ENCODE data around the gene INSC.

DNA sequence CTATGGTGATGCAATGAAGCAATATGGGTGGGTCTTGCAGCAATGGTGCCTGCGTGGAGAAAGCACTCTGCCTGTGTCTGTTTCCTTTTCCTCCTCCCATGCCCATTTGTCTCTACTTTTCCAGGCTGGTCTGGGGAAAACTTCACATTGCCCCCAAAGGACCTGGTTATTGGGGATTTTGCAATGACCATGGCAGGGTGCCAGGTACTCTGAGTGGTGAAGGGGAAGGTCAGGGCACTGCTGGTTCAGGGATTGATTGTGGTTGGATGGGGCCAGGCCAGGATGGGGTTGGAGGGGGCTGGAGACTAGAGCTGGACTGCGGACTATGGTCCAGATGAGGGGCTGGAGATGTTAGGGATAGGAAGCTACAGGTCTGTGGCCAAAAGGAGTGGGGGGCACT is 92.1 kb downstream of the INSC start:
- TF ChIP-seq, protein P1, sequence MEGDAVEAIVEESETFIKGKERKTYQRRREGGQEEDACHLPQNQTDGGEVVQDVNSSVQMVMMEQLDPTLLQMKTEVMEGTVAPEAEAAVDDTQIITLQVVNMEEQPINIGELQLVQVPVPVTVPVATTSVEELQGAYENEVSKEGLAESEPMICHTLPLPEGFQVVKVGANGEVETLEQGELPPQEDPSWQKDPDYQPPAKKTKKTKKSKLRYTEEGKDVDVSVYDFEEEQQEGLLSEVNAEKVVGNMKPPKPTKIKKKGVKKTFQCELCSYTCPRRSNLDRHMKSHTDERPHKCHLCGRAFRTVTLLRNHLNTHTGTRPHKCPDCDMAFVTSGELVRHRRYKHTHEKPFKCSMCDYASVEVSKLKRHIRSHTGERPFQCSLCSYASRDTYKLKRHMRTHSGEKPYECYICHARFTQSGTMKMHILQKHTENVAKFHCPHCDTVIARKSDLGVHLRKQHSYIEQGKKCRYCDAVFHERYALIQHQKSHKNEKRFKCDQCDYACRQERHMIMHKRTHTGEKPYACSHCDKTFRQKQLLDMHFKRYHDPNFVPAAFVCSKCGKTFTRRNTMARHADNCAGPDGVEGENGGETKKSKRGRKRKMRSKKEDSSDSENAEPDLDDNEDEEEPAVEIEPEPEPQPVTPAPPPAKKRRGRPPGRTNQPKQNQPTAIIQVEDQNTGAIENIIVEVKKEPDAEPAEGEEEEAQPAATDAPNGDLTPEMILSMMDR (IDR thresholded peaks at IDR 0.05) = no peak
- no peak for TF ChIP-seq POLR2A (IDR thresholded peaks at IDR 0.05)

Measured in prostate gland (tissue), 2 donors.